SK-N-MC (cell line): ENCODE measurements around the gene PARP4.

Experiments
- EZH2 ChIP-seq: fragments of 200-600 bp; sonication (generic); IDR thresholded peaks from one replicate; pipeline ENCODE4 v1.6.1; 2017; ENCODE audit warnings: antibody characterized with exemption
- FOXP2 ChIP-seq: optimal IDR thresholded peaks from 2 replicates; pipeline ENCODE3; 2011; ENCODE audit warnings: mild to moderate bottlenecking, moderate library complexity; ENCODE audit not compliant: insufficient read depth; ENCODE audit errors: extremely low read length, control extremely low read depth
- POLR2AphosphoS5 ChIP-seq: IDR thresholded peaks from 2 replicates; pipeline ENCODE4 v1.6.1; 2012; ENCODE audit warnings: mild to moderate bottlenecking, low read depth, low read length, borderline replicate concordance

- no peak for TF ChIP-seq EZH2
- no peak for TF ChIP-seq POLR2AphosphoS5
- TF ChIP-seq FOXP2: no peak
Measured at GRCh38 chr13:24541127-24541475, 28.5 kb upstream of the PARP4 start.
